WTC11 (cell line): ENCODE measurements around the gene SEMA6B. TPM values are rescaled to one million over a fixed set of nuclear protein-coding genes. Genes with fewer than 3 reads are reported as not detected.

Source experiments
- ATAC-seq: fragments of 200-7000 bp; cut with Tn5 transposase; 2 replicates; pipeline ENCODE4 v1.10.0; 2021; ENCODE audit warnings: mild to moderate bottlenecking, moderate library complexity
- CTCF ChIA-PET: fragments of 300-600 bp; sonication (Branson Sonifier 250); formaldehyde crosslinking; loops from one replicate; lab custom pipeline; 2021; ENCODE audit warnings: antibody characterized with exemption; lab: Charles Lee
- POLR2A ChIA-PET: fragments of 350-600 bp; sonication (Branson Sonifier 250); formaldehyde crosslinking; loops from one replicate; lab custom pipeline; 2021; ENCODE audit warnings: antibody characterized with exemption; lab: Charles Lee
- DNase-seq: peaks from one replicate; pipeline ENCODE4 v3.0.0; 2021; ENCODE audit warnings: low spot score
- H3K27ac Mint-ChIP-seq: 2 replicates; pipeline ENCODE4 v1.8.0; 2021; ENCODE audit warnings: mixed read lengths
- H3K27me3 Mint-ChIP-seq: 2 replicates; pipeline ENCODE4 v1.8.0; 2021; ENCODE audit warnings: low read depth, mild to moderate bottlenecking, moderate library complexity, mixed read lengths
- H3K36me3 Mint-ChIP-seq: 2 replicates; pipeline ENCODE4 v1.8.0; 2021; ENCODE audit warnings: mixed read lengths
- H3K4me1 Mint-ChIP-seq: 2 replicates; pipeline ENCODE4 v1.8.0; 2022; ENCODE audit warnings: mixed read lengths
- H3K4me3 Mint-ChIP-seq: 2 replicates; pipeline ENCODE4 v1.8.0; 2021; ENCODE audit warnings: mild to moderate bottlenecking, moderate library complexity, mixed read lengths
- H3K9me3 Mint-ChIP-seq: 2 replicates; pipeline ENCODE4 v1.8.0; 2021; ENCODE audit warnings: mixed read lengths
- CDX4 ChIP-seq: fragments of 250-450 bp; sonication (Bioruptor Pico); IDR thresholded peaks from 2 replicates; pipeline ENCODE4 v1.9.0; 2021; ENCODE audit warnings: moderate library complexity, mild to moderate bottlenecking, inconsistent platforms, borderline replicate concordance
- CREM ChIP-seq: sonication (generic); formaldehyde crosslinking; IDR thresholded peaks from 2 replicates; pipeline ENCODE4 v1.8.1; 2022; ENCODE audit warnings: mild to moderate bottlenecking, missing genetic modification reagents, moderate library complexity
- GTF2I ChIP-seq: fragments of 250-450 bp; sonication (Bioruptor Pico); conservative IDR thresholded peaks from 2 replicates; pipeline ENCODE4 v1.4.0; 2021; ENCODE audit warnings: mild to moderate bottlenecking
- IRF2 ChIP-seq: sonication (generic); formaldehyde crosslinking; IDR thresholded peaks from 2 replicates; pipeline ENCODE4 v1.8.0; 2022; ENCODE audit warnings: low read depth, missing genetic modification reagents, borderline replicate concordance
- NFYB ChIP-seq: sonication (generic); formaldehyde crosslinking; conservative IDR thresholded peaks from 2 replicates; pipeline ENCODE4 v1.8.0; 2022; ENCODE audit warnings: low read depth, missing genetic modification reagents
- NR2C2 ChIP-seq: sonication (generic); formaldehyde crosslinking; IDR thresholded peaks from 2 replicates; pipeline ENCODE4 v1.8.0; 2022; ENCODE audit warnings: mild to moderate bottlenecking, missing genetic modification reagents
- PRRX2 ChIP-seq: fragments of 250-450 bp; sonication (Bioruptor Pico); IDR thresholded peaks from 2 replicates; pipeline ENCODE4 v1.8.0; 2021; ENCODE audit warnings: mild to moderate bottlenecking
- STAT6 ChIP-seq: sonication (generic); formaldehyde crosslinking; conservative IDR thresholded peaks from 2 replicates; pipeline ENCODE4 v1.8.1; 2023; ENCODE audit warnings: mild to moderate bottlenecking, low read depth, missing genetic modification reagents, moderate library complexity
- TCF7 ChIP-seq: sonication (generic); formaldehyde crosslinking; IDR thresholded peaks from 2 replicates; pipeline ENCODE4 v1.8.0; 2022; ENCODE audit warnings: mild to moderate bottlenecking, low read depth, missing genetic modification reagents, moderate library complexity
- TP53 ChIP-seq: sonication (generic); formaldehyde crosslinking; IDR thresholded peaks from 2 replicates; pipeline ENCODE4 v1.8.1; 2023; ENCODE audit warnings: mild to moderate bottlenecking, missing genetic modification reagents
- USF1 ChIP-seq: sonication (generic); formaldehyde crosslinking; IDR thresholded peaks from 2 replicates; pipeline ENCODE4 v1.8.0; 2022; ENCODE audit warnings: mild to moderate bottlenecking, missing genetic modification reagents
- ZMAT4 ChIP-seq: fragments of 250-450 bp; sonication (Bioruptor Pico); IDR thresholded peaks from 2 replicates; pipeline ENCODE4 v1.9.0; 2021; ENCODE audit warnings: mild to moderate bottlenecking
- ZNF121 ChIP-seq: sonication (generic); formaldehyde crosslinking; IDR thresholded peaks from 2 replicates; pipeline ENCODE4 v1.8.0; 2023; ENCODE audit warnings: missing genetic modification reagents
- ZNF219 ChIP-seq: sonication (generic); formaldehyde crosslinking; IDR thresholded peaks from 2 replicates; pipeline ENCODE4 v1.8.0; 2023; ENCODE audit warnings: missing genetic modification reagents, mild to moderate bottlenecking, borderline replicate concordance
- ZNF263 ChIP-seq: sonication (generic); formaldehyde crosslinking; IDR thresholded peaks from 2 replicates; pipeline ENCODE4 v1.8.1; 2022; ENCODE audit warnings: low read depth, mild to moderate bottlenecking, moderate library complexity, missing genetic modification reagents
- ZNF396 ChIP-seq: fragments of 250-450 bp; sonication (Bioruptor Pico); IDR thresholded peaks from 2 replicates; pipeline ENCODE4 v1.8.0; 2021; ENCODE audit warnings: mild to moderate bottlenecking, moderate library complexity, borderline replicate concordance
- total RNA-seq: library from RNA; stranded (reverse); gene quantifications from 3 replicates; pipeline ENCODE4 v1.2.3, GENCODE V29; 2021
- TF ChIP-seq, protein P1 (sequence below): sonication (generic); formaldehyde crosslinking; IDR thresholded peaks from 2 replicates; pipeline ENCODE4 v1.8.0; 2023; ENCODE audit warnings: missing genetic modification reagents, mild to moderate bottlenecking, borderline replicate concordance

Gene SEMA6B
- total RNA-seq, 1 experiment from 2014 or later = 45.1 TPM

DNA sequence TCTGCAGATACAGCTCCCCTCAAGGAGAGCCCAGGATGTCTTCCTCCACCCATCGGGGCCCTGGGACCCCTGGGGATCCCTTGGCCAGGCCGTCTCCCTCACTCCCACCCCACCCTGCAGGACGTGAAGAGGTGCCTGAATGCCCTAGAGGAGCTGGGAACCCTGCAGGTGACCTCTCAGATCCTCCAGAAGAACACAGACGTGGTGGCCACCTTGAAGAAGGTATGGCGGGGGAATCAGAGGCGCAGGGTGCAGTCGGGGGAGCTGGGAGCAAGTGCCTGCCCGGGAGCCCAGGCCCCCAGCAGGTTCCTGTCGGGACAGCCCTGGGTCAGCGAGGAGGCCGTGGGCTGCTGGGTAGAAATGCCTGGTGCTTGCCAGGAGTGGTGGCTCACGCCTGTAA, 60.8 kb downstream of the SEMA6B start (continued):
- TF ChIP-seq USF1 (no peak), TP53 (CRISPR knock-in tag) (no peak), ZNF219 (CRISPR knock-in tag) (no peak), TCF7 (CRISPR knock-in tag) (no peak), CDX4 (CRISPR knock-in tag) (no peak)
- TF ChIP-seq, protein P1, sequence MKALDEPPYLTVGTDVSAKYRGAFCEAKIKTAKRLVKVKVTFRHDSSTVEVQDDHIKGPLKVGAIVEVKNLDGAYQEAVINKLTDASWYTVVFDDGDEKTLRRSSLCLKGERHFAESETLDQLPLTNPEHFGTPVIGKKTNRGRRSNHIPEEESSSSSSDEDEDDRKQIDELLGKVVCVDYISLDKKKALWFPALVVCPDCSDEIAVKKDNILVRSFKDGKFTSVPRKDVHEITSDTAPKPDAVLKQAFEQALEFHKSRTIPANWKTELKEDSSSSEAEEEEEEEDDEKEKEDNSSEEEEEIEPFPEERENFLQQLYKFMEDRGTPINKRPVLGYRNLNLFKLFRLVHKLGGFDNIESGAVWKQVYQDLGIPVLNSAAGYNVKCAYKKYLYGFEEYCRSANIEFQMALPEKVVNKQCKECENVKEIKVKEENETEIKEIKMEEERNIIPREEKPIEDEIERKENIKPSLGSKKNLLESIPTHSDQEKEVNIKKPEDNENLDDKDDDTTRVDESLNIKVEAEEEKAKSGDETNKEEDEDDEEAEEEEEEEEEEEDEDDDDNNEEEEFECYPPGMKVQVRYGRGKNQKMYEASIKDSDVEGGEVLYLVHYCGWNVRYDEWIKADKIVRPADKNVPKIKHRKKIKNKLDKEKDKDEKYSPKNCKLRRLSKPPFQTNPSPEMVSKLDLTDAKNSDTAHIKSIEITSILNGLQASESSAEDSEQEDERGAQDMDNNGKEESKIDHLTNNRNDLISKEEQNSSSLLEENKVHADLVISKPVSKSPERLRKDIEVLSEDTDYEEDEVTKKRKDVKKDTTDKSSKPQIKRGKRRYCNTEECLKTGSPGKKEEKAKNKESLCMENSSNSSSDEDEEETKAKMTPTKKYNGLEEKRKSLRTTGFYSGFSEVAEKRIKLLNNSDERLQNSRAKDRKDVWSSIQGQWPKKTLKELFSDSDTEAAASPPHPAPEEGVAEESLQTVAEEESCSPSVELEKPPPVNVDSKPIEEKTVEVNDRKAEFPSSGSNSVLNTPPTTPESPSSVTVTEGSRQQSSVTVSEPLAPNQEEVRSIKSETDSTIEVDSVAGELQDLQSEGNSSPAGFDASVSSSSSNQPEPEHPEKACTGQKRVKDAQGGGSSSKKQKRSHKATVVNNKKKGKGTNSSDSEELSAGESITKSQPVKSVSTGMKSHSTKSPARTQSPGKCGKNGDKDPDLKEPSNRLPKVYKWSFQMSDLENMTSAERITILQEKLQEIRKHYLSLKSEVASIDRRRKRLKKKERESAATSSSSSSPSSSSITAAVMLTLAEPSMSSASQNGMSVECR (CRISPR knock-in tag) = no peak

GRCh38 chr19:4497770-4498389, 61.6 kb downstream of the SEMA6B start:
- no peaks in the 10 kb centered on the region for H3K9me3 Mint-ChIP-seq
- H3K4me1 Mint-ChIP-seq = no peaks in the 10 kb centered on the region
- no peaks in the 10 kb centered on the region for H3K27me3 Mint-ChIP-seq
- TF ChIP-seq GTF2I (no peak), NR2C2 (CRISPR knock-in tag) (no peak)
- ChIA-PET CTCF (interaction anchor here (1.0 to 1.6 kb wide), 3 partner anchors 18 to 231 kb away, joined by 3 to 4 read pairs (median 3); no protein-coding TSS in a partner anchor), POLR2A (no interaction called here)
- H3K4me3 Mint-ChIP-seq = no peak overlapping the region
- DNase-seq (no peak), ATAC-seq (no peak)
- no peak overlapping the region for H3K27ac Mint-ChIP-seq
- H3K36me3 Mint-ChIP-seq = peaks cover 13% of the 10 kb centered on the region

DNA sequence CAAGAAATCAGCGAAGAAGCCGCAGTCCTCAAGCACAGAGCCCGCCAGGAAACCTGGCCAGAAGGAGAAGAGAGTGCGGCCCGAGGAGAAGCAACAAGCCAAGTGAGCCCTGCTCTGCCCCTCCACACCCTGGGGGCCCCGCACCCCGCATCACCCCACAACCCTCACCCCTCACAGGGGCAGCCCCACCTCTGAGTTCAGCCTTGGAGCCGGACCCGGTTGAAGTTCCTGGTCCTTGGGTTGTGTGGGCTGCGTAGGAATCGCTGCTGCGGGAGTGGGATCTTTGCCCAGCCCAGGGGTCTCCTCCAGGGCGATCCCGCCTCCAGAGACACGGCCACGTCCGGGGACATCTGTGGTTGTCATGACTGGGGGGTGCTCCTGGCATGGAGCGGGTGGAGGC, 63.2 kb downstream of the SEMA6B start:
- Mint-ChIP-seq H3K4me3 (no peak overlapping the region), H3K9me3 (no peaks in the 10 kb centered on the region), H3K27ac (no peak overlapping the region), H3K4me1 (no peaks in the 10 kb centered on the region), H3K27me3 (no peaks in the 10 kb centered on the region), H3K36me3 (peaks cover 11% of the 10 kb centered on the region)
- ATAC-seq (no peak), DNase-seq (no peak)
- POLR2A ChIA-PET = no interaction called here
- no peak for TF ChIP-seq STAT6 (CRISPR knock-in tag)
- no peak for TF ChIP-seq CREM (CRISPR knock-in tag)
- TF ChIP-seq GTF2I = no peak
- no peak for TF ChIP-seq PRRX2 (CRISPR knock-in tag)
- TF ChIP-seq ZMAT4 (CRISPR knock-in tag) = no peak
- TF ChIP-seq ZNF121 (CRISPR knock-in tag) = no peak
- TF ChIP-seq NFYB (CRISPR knock-in tag) = no peak
- TF ChIP-seq IRF2 (CRISPR knock-in tag) = no peak
- TF ChIP-seq ZNF396 (CRISPR knock-in tag) = no peak
- TF ChIP-seq ZNF263 (CRISPR knock-in tag) = no peak
- CTCF ChIA-PET = no interaction called here
